HepG2 (cell line): ENCODE measurements around the gene COG1. TPM values are rescaled to one million over a fixed set of nuclear protein-coding genes. Genes with fewer than 3 reads are reported as not detected.

Source experiments
- ATAC-seq: fragments of 200-7000 bp; cut with Tn5 transposase; 3 replicates; pipeline ENCODE4 v1.9.1; 2020; ENCODE audit warnings: mild to moderate bottlenecking, moderate library complexity
- BruUV-seq: library from RNA; stranded (reverse); fragments of 400-500 nt; replicated peaks from 2 replicates; lab custom pipeline; 2021; lab: Mats Ljungman, UMichigan
- CTCF ChIA-PET: fragments of 300-600 bp; formaldehyde crosslinking; extraction: SDS; loops from one replicate; lab custom pipeline; 2021; ENCODE audit warnings: low total read pairs, inconsistent platforms, low intra/inter-chr PET ratio; lab: Yijun Ruan, JAX
- POLR2A ChIA-PET: fragments of 350-600 bp; sonication (Branson Sonifier 250); formaldehyde crosslinking; loops from one replicate; lab custom pipeline; 2020; ENCODE audit warnings: antibody characterized with exemption, inconsistent platforms; lab: Yijun Ruan, JAX
- DNase-seq: peaks from one replicate; pipeline ENCODE4 v3.0.0-alpha.2; 2015; ENCODE audit warnings: low spot score
- FAIRE-seq: peaks from 3 replicates; lab custom pipeline; 2011; peaks lifted over from hg19 to GRCh38; lab: Jason Lieb, UNC
- H2AFZ ChIP-seq: one replicate; pipeline ENCODE4 v1.6.1; 2011; ENCODE audit warnings: low read length, inconsistent platforms
- H3K27ac ChIP-seq: fragments of 300-600 bp; 3 replicates; pipeline ENCODE4 v1.8.0; 2011; ENCODE audit warnings: mixed run types, mild to moderate bottlenecking, mixed read lengths, low read length, inconsistent platforms; ENCODE audit not compliant: insufficient read depth; ENCODE audit errors: extremely low read length
- H3K27me3 ChIP-seq, 2 experiments: fragments of 200-600 bp in 1 of 2; 2 replicates in 1 of 2; 3 replicates in 1 of 2; pipeline versions ENCODE4 v1.6.0 to v1.8.0; 2011; ENCODE audit warnings: low read length in 2 of 2, mild to moderate bottlenecking in 2 of 2, moderate library complexity in 2 of 2, inconsistent platforms in 1 of 2; ENCODE audit not compliant: insufficient read depth in 2 of 2, control insufficient read depth in 1 of 2
- H3K36me3 ChIP-seq, 2 experiments: fragments of 200-600 bp in 1 of 2; replicated peaks in 1 of 2; 2 replicates in 1 of 2; 3 replicates in 1 of 2; pipeline versions ENCODE4 v1.5.1 to v1.8.0; 2011; ENCODE audit warnings: low read length in 2 of 2, inconsistent platforms in 1 of 2; ENCODE audit not compliant: insufficient read depth in 2 of 2, control insufficient read depth in 1 of 2
- H3K4me1 ChIP-seq: 2 replicates; pipeline ENCODE4 v1.5.1; 2012; ENCODE audit warnings: low read length, inconsistent platforms; ENCODE audit not compliant: insufficient read depth
- H3K4me2 ChIP-seq: 2 replicates; pipeline ENCODE4 v1.6.0; 2011; ENCODE audit warnings: low read depth, low read length, inconsistent platforms
- H3K4me3 ChIP-seq, 3 experiments: fragments of 200-600 bp in 1 of 3; sonication (generic), shearing (Covaris generic) in 1 of 3; replicated peaks in 1 of 3; 2 replicates each; pipeline ENCODE4 v1.5.1; 2011 to 2016; ENCODE audit warnings: low read length in 3 of 3, inconsistent platforms in 2 of 3, low read depth in 2 of 3, mild to moderate bottlenecking in 2 of 3, control low read depth in 1 of 3, mixed read lengths in 1 of 3; ENCODE audit not compliant: insufficient read depth in 1 of 3
- H3K79me2 ChIP-seq: one replicate; pipeline ENCODE4 v1.6.1; 2011; ENCODE audit warnings: low read length, inconsistent platforms; ENCODE audit not compliant: insufficient read depth
- H3K9ac ChIP-seq: 2 replicates; pipeline ENCODE4 v1.6.0; 2011; ENCODE audit warnings: mild to moderate bottlenecking, low read depth, low read length, inconsistent platforms; ENCODE audit not compliant: insufficient read depth
- H3K9me3 ChIP-seq: 2 replicates; pipeline ENCODE4 v1.5.1; 2012; ENCODE audit warnings: mild to moderate bottlenecking, low read length
- H4K20me1 ChIP-seq: 2 replicates; pipeline ENCODE4 v1.6.0; 2011; ENCODE audit warnings: inconsistent platforms, mild to moderate bottlenecking, low read length, moderate library complexity; ENCODE audit not compliant: insufficient read depth
- ARNT ChIP-seq: fragments of 450-650 bp; IDR thresholded peaks from 2 replicates; pipeline ENCODE4 v1.6.1; 2017
- ARNTL ChIP-seq: sonication (generic); formaldehyde crosslinking; IDR thresholded peaks from 2 replicates; pipeline ENCODE4 v1.4.0; 2020; ENCODE audit warnings: mild to moderate bottlenecking, missing genetic modification reagents
- DNMT1 ChIP-seq: sonication (generic); formaldehyde crosslinking; IDR thresholded peaks from 2 replicates; pipeline ENCODE4 v1.5.1; 2020; ENCODE audit warnings: mild to moderate bottlenecking, missing genetic modification reagents
- GTF2F1 ChIP-seq: fragments of 150-350 bp; IDR thresholded peaks from 2 replicates; pipeline ENCODE4 v1.6.1; 2014; ENCODE audit warnings: low read length
- KLF16 ChIP-seq, 2 experiments: sonication (generic) in 1 of 2; formaldehyde crosslinking in 1 of 2; IDR thresholded peaks; 2 replicates each; pipeline versions ENCODE4 v1.6.1 to v1.8.0; 2016 to 2023; ENCODE audit warnings: missing genetic modification reagents in 2 of 2, missing compliant biosample characterization in 1 of 2
- MTF2 ChIP-seq: sonication (generic); formaldehyde crosslinking; IDR thresholded peaks from 2 replicates; pipeline ENCODE4 v1.5.0; 2020; ENCODE audit warnings: missing genetic modification reagents, borderline replicate concordance
- NFE2L2 ChIP-seq: fragments of 150-350 bp; IDR thresholded peaks from 2 replicates; pipeline ENCODE4 v1.6.1; 2014; ENCODE audit warnings: low read length
- PHF5A ChIP-seq: IDR thresholded peaks from one replicate; pipeline ENCODE4 v1.6.1; 2018; ENCODE audit warnings: low read depth, missing genetic modification reagents; ENCODE audit not compliant: unreplicated experiment
- SIN3B ChIP-seq: fragments of 150-350 bp; IDR thresholded peaks from 2 replicates; pipeline ENCODE4 v1.6.1; 2014; ENCODE audit warnings: low read length
- SP4 ChIP-seq: sonication (generic); formaldehyde crosslinking; IDR thresholded peaks from 2 replicates; pipeline ENCODE4 v1.8.1; 2023; ENCODE audit warnings: mild to moderate bottlenecking, missing genetic modification reagents
- SRF ChIP-seq: IDR thresholded peaks from 2 replicates; pipeline ENCODE4 v1.6.1; 2011; ENCODE audit warnings: mild to moderate bottlenecking, low read depth, low read length, moderate library complexity
- ZNF253 ChIP-seq: sonication (generic); formaldehyde crosslinking; IDR thresholded peaks from 2 replicates; pipeline ENCODE4 v1.8.0; 2022; ENCODE audit warnings: mild to moderate bottlenecking, missing genetic modification reagents, borderline replicate concordance
- ZNF292 ChIP-seq: sonication (generic); formaldehyde crosslinking; IDR thresholded peaks from 2 replicates; pipeline ENCODE4 v1.8.1; 2022; ENCODE audit warnings: mild to moderate bottlenecking, low read depth, missing genetic modification reagents, borderline replicate concordance
- ZNF350 ChIP-seq: sonication (generic); formaldehyde crosslinking; IDR thresholded peaks from 2 replicates; pipeline ENCODE4 v1.4.0; 2020; ENCODE audit warnings: mild to moderate bottlenecking, low read depth, missing genetic modification reagents, borderline replicate concordance
- ZNF441 ChIP-seq: sonication (generic); formaldehyde crosslinking; IDR thresholded peaks from 2 replicates; pipeline ENCODE4 v1.7.0; 2021; ENCODE audit warnings: missing genetic modification reagents, borderline replicate concordance
- ZNF460 ChIP-seq: sonication (generic); formaldehyde crosslinking; IDR thresholded peaks from 2 replicates; pipeline ENCODE4 v1.5.1; 2020; ENCODE audit warnings: missing genetic modification reagents, mild to moderate bottlenecking, borderline replicate concordance
- ZNF530 ChIP-seq: sonication (generic); formaldehyde crosslinking; IDR thresholded peaks from 2 replicates; pipeline ENCODE4 v1.5.0; 2020; ENCODE audit warnings: low read depth, mild to moderate bottlenecking, missing genetic modification reagents
- ZNF616 ChIP-seq: sonication (generic); formaldehyde crosslinking; IDR thresholded peaks from 2 replicates; pipeline ENCODE4 v1.5.0; 2020; ENCODE audit warnings: low read depth, mild to moderate bottlenecking, missing genetic modification reagents
- ZNF629 ChIP-seq: sonication (generic); formaldehyde crosslinking; conservative IDR thresholded peaks from 2 replicates; pipeline ENCODE4 v1.5.0; 2020; ENCODE audit warnings: missing genetic modification reagents
- WGBS: methylation state at CpG from one replicate; pipeline ENCODE4 v1.1.6; 2017; ENCODE audit warnings: low lambda C conversion rate; 5-methylcytosine and 5-hydroxymethylcytosine counted together
- in situ Hi-C: cut with HindIII; loops from 2 replicates; pipeline ENCODE4 v1.10.0; 2017; ENCODE audit warnings: low pct_unique_long_range_greater_than_20kb; ENCODE audit not compliant: extremely low pct_ligation_motif_present
- intact Hi-C: fragments of 100-400 bp; cut with micrococcal nuclease; formaldehyde crosslinking; loops from one replicate; pipeline ENCODE4 v1.10.0; 2022; ENCODE audit not compliant: unreplicated experiment
- polyA plus RNA-seq, 8 experiments: library from polyadenylated mRNA; depleted of rRNA in 3 of 8; stranded (reverse) in 7 of 8; unstranded in 1 of 8; fragments of >200 nt; fragmentation: Illumina TruSeq in 4 of 8; extraction: Trizol in 4 of 8; gene quantifications; 2 replicates each; pipeline versions ENCODE4 v1.2.1 to v1.2.3, GENCODE V29; 2011 to 2016; ENCODE audit warnings: low read depth in 4 of 8, missing spikeins in 1 of 8, mixed read lengths in 1 of 8; ENCODE audit not compliant: insufficient read depth in 1 of 8
- total RNA-seq, 5 experiments: library from RNA; depleted of rRNA; stranded (reverse); fragments of >200 nt; fragmentation: Illumina TruSeq; extraction: Trizol; gene quantifications; 2 replicates each; pipeline ENCODE4 v1.2.3, GENCODE V29; 2016; ENCODE audit warnings: low read depth in 1 of 5
- TF ChIP-seq, protein P1 (sequence below): sonication (generic); formaldehyde crosslinking; IDR thresholded peaks from 2 replicates; pipeline ENCODE4 v1.5.1; 2020; ENCODE audit warnings: mild to moderate bottlenecking, missing genetic modification reagents, moderate library complexity
- TF ChIP-seq, protein P2 (sequence below): sonication (generic); formaldehyde crosslinking; IDR thresholded peaks from 2 replicates; pipeline ENCODE4 v1.5.0; 2020; ENCODE audit warnings: missing genetic modification reagents, mild to moderate bottlenecking, borderline replicate concordance

The COG1 gene
- total and polyA plus RNA-seq, 2 of the 13 experiments (the other 11 are each of a cell fraction or from before 2014, with no cell fraction given): 36.6 to 39.7 TPM

DNA sequence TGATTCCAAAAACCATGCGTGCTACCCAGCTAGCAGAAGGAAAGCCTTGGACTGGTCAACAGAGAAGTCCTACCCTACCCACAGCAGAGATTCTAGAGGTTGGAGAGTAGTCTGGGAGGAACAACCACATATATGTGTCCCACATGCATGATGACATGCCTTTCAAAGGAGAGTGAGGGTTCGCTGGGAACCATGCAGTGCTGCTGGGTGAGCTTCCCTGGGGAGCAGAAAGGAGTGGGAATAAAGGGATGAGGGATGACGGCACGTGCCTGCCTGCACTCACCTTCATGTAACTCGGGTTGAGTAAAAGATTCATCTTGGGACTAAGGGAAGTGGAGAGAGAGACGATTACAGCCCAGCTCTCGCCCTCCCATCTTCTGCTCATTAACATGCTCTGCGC, 59.0 kb downstream of the COG1 start:
- ATAC-seq: no peak
- POLR2A ChIA-PET: interaction anchor here (0.9 to 1.3 kb wide), 2 partner anchors 56 to 118 kb away, joined by 3 to 5 read pairs; no protein-coding TSS in a partner anchor

DNA sequence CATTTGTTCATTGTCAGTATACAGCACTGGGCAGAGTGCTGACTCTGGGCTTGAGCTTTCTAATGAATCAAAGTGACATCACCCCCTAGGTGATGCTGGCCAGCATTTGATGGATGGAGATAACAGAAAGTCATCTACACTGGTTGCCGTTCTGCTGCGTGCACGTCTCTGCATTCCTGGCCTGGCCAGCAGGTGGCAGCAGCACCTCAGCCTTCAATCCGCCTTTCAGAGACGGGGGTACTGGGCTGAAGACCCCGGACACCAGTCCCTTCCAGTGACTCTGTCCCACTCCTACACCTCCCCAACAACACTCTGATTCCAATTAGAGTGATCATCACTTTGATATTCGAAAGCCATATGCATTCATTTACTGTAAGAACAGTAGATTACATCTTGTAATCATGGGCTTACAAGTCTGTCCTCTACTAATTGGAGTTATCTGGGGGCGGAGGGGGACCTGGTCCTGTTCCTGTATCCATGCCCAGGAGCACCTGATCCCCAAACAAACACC, 62.9 kb downstream of the COG1 start:
- Histone ChIP-seq H3K27ac (no peak overlapping the region), H3K9me3 (no peaks in the 10 kb centered on the region), H3K27me3 (no peaks in the 10 kb centered on the region), H4K20me1 (no peaks in the 10 kb centered on the region), H3K36me3 (no peaks in the 10 kb centered on the region), H3K4me2 (no peak overlapping the region), H2AFZ (no peak overlapping the region), H3K9ac (no peak overlapping the region), H3K4me1 (peaks cover 35% of the 10 kb centered on the region), H3K4me3 (no peak overlapping the region), H3K79me2 (no peaks in the 10 kb centered on the region)
- intact Hi-C loops: loop anchor here (1.0 to 5.0 kb wide), 2 partner anchors 115 to 528 kb away; no protein-coding TSS in a partner anchor
- ATAC-seq (peak; percentile 77), DNase-seq (no peak), FAIRE-seq (peak; percentile 90)
- BruUV-seq: no TSS peak
- in situ Hi-C loops: loop anchor here (5.0 kb wide), 1 partner anchor 117 kb away; no protein-coding TSS in a partner anchor
- WGBS: under 1% methylated on average over 7 of the region's 8 CpGs
- ChIA-PET POLR2A (no interaction called here), CTCF (interaction anchor here (1.3 to 4.8 kb wide), 6 partner anchors 55 to 115 kb away, joined by 4 to 159 read pairs (median 7); no protein-coding TSS in a partner anchor)
- TF ChIP-seq SP4 (CRISPR knock-in tag) (0 out of 2 replicates have a peak, but pooled peaks have one; percentile 30), ZNF350 (peak; percentile 61; the same call in 1 of the 2 replicates), GTF2F1 (no peak), KLF16 (CRISPR knock-in tag; IDR thresholded peaks at IDR 0.05) (peak in 1 of 2 experiments; percentile 84; a peak in 1 of 4 replicates), ZNF292 (CRISPR knock-in tag) (no peak), ZNF441 (CRISPR knock-in tag) (peak; percentile 41; the same call in 1 of the 2 replicates), SRF (no peak), NFE2L2 (no peak), ZNF460 (CRISPR knock-in tag) (no peak), ZNF530 (no peak)
- TF ChIP-seq, protein P1, sequence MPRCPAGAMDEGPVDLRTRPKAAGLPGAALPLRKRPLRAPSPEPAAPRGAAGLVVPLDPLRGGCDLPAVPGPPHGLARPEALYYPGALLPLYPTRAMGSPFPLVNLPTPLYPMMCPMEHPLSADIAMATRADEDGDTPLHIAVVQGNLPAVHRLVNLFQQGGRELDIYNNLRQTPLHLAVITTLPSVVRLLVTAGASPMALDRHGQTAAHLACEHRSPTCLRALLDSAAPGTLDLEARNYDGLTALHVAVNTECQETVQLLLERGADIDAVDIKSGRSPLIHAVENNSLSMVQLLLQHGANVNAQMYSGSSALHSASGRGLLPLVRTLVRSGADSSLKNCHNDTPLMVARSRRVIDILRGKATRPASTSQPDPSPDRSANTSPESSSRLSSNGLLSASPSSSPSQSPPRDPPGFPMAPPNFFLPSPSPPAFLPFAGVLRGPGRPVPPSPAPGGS (CRISPR knock-in tag): no peak

More for the DNA sequence above, 59.0 kb downstream of the COG1 start:
- intact Hi-C loops: no loop called here
- TF ChIP-seq ZNF616 (CRISPR knock-in tag) (no peak), ZNF629 (no peak), PHF5A (no peak), ZNF253 (CRISPR knock-in tag) (no peak), SIN3B (no peak), DNMT1 (no peak), ARNTL (CRISPR knock-in tag) (no peak), ARNT (no peak), MTF2 (CRISPR knock-in tag) (no peak)
- TF ChIP-seq, protein P2, sequence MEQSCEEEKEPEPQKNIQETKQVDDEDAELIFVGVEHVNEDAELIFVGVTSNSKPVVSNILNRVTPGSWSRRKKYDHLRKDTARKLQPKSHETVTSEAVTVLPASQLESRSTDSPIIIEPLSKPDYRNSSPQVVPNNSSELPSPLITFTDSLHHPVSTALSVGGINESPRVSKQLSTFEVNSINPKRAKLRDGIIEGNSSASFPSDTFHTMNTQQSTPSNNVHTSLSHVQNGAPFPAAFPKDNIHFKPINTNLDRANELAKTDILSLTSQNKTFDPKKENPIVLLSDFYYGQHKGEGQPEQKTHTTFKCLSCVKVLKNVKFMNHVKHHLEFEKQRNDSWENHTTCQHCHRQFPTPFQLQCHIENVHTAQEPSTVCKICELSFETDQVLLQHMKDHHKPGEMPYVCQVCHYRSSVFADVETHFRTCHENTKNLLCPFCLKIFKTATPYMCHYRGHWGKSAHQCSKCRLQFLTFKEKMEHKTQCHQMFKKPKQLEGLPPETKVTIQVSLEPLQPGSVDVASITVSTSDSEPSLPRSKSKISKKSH (CRISPR knock-in tag): no peak
- TF ChIP-seq, all 625 proteins: peak for 0
- H3K9ac ChIP-seq: no peak overlapping the region
- no peaks in the 10 kb centered on the region for H4K20me1 ChIP-seq
- H2AFZ ChIP-seq: no peak overlapping the region
- CTCF ChIA-PET: no interaction called here
- no peak overlapping the region for H3K27ac ChIP-seq
- WGBS: 90% methylated on average over 8 of the region's 8 CpGs
- no peaks in the 10 kb centered on the region for H3K9me3 ChIP-seq
- DNase-seq (no peak), FAIRE-seq (no peak)
- H3K36me3 ChIP-seq: peaks cover 4 to 6% of the 10 kb centered on the region in 2 experiments; a peak in 3 of 5 replicates
- H3K4me1 ChIP-seq: peaks cover 18% of the 10 kb centered on the region
- no peaks in the 10 kb centered on the region for H3K79me2 ChIP-seq
- in situ Hi-C loops: no loop called here
- BruUV-seq: no TSS peak
- no peak overlapping the region for H3K4me2 ChIP-seq
- no peaks in the 10 kb centered on the region for H3K27me3 ChIP-seq
- H3K4me3 ChIP-seq: no peak overlapping the region
